Activated B cell treated with CpG ODN at 0.5 μM for 24 hours (primary cell): ENCODE results near the gene DCST1. TPM values are rescaled to one million over a fixed set of nuclear protein-coding genes. Genes with fewer than 3 reads are reported as not detected.

Source experiments
- ATAC-seq: fragments of 200-7000 bp; cut with Tn5 transposase; one replicate; pipeline ENCODE4 v1.10.0; 2021; ENCODE audit warnings: low read depth, mild to moderate bottlenecking, moderate library complexity
- CTCF ChIA-PET: fragments of 350-600 bp; sonication (Branson Sonifier 250); formaldehyde crosslinking; loops from one replicate; lab custom pipeline; 2021; ENCODE audit warnings: antibody characterized with exemption; lab: Charles Lee
- POLR2A ChIA-PET: fragments of 350-600 bp; sonication (Branson Sonifier 250); formaldehyde crosslinking; loops from one replicate; lab custom pipeline; 2021; ENCODE audit warnings: antibody characterized with exemption; lab: Charles Lee
- DNase-seq: peaks from one replicate; pipeline ENCODE4 v3.0.0; 2022
- H3K27ac Mint-ChIP-seq: one replicate; pipeline ENCODE4 v1.8.0; 2020; ENCODE audit warnings: mixed read lengths
- H3K27me3 Mint-ChIP-seq: one replicate; pipeline ENCODE4 v1.8.0; 2021; ENCODE audit warnings: mixed read lengths
- H3K36me3 Mint-ChIP-seq: one replicate; pipeline ENCODE4 v1.8.0; 2021; ENCODE audit warnings: low read depth, mixed read lengths
- H3K4me1 Mint-ChIP-seq: one replicate; pipeline ENCODE4 v1.8.0; 2021; ENCODE audit warnings: mixed read lengths
- H3K4me3 Mint-ChIP-seq: one replicate; pipeline ENCODE4 v1.8.0; 2020; ENCODE audit warnings: mild to moderate bottlenecking, mixed read lengths
- H3K9me3 Mint-ChIP-seq: one replicate; pipeline ENCODE4 v1.8.0; 2020; ENCODE audit warnings: mixed read lengths
- CTCF ChIP-seq: fragments of 200-600 bp; IDR thresholded peaks from one replicate; pipeline ENCODE4 v1.8.0; 2022; ENCODE audit warnings: antibody characterized with exemption, mild to moderate bottlenecking
- intact Hi-C: fragments of 100-400 bp; cut with micrococcal nuclease; formaldehyde crosslinking; loops from one replicate; pipeline ENCODE4 v1.15.1; 2024
- total RNA-seq: library from RNA; stranded (reverse); gene quantifications from 2 replicates; pipeline ENCODE4 v1.2.3, GENCODE V29; 2022

The DCST1 gene
- total RNA-seq, 1 donor from 2014 or later, result not detected

GRCh38 chr1:155042789-155043188, 9.2 kb downstream of the DCST1 start:
- DNase-seq, result no peak
- POLR2A ChIA-PET, result no interaction called here
- no peak for ATAC-seq
- no peak for TF ChIP-seq CTCF
- intact Hi-C loops, result no loop called here
- Mint-ChIP-seq H3K4me3 (no peak overlapping the region), H3K27me3 (peaks cover 8% of the 10 kb centered on the region), H3K36me3 (no peaks in the 10 kb centered on the region), H3K9me3 (no peaks in the 10 kb centered on the region), H3K4me1 (peaks cover 4% of the 10 kb centered on the region), H3K27ac (no peak overlapping the region)
- CTCF ChIA-PET, result interaction anchor here (0.9 to 9.6 kb wide), 2 partner anchors 18 to 42 kb away, joined by 4 to 101 read pairs; partner anchors contain the start of gene EFNA4

GRCh38 chr1:155043301-155043702, 9.7 kb downstream of the DCST1 start:
- H3K36me3 Mint-ChIP-seq, result no peaks in the 10 kb centered on the region
- no peak for ATAC-seq
- intact Hi-C loops, result no loop called here
- no peak for TF ChIP-seq CTCF
- ChIA-PET POLR2A (interaction anchor here (0.6 to 2.3 kb wide), 3 partner anchors 22 to 42 kb away, joined by 3 to 9 read pairs (median 3); no protein-coding TSS in a partner anchor), CTCF (interaction anchor here (1.2 to 9.6 kb wide), 6 partner anchors 11 to 124 kb away, joined by 4 to 101 read pairs (median 12); partner anchors contain the start of gene EFNA4)
- no peaks in the 10 kb centered on the region for H3K9me3 Mint-ChIP-seq
- H3K4me1 Mint-ChIP-seq, result peaks cover 4% of the 10 kb centered on the region
- H3K27ac Mint-ChIP-seq, result no peak overlapping the region
- peaks cover 5% of the 10 kb centered on the region for H3K27me3 Mint-ChIP-seq
- no peak overlapping the region for H3K4me3 Mint-ChIP-seq
- DNase-seq, result no peak

- no peaks in the 10 kb centered on the region for H3K36me3 Mint-ChIP-seq
- POLR2A ChIA-PET, result interaction anchor here (0.6 to 2.3 kb wide), 5 partner anchors 18 to 41 kb away, joined by 3 to 9 read pairs (median 4); partner anchors contain the start of gene EFNA4
Observed at GRCh38 chr1:155043793-155044192, 10.2 kb downstream of the DCST1 start.

GRCh38 chr1:155044365-155044764, 10.7 kb downstream of the DCST1 start:
- ATAC-seq, result no peak
- Mint-ChIP-seq H3K27ac (no peak overlapping the region), H3K9me3 (no peaks in the 10 kb centered on the region), H3K4me3 (no peak overlapping the region), H3K4me1 (peaks cover 4% of the 10 kb centered on the region), H3K36me3 (no peaks in the 10 kb centered on the region), H3K27me3 (no peaks in the 10 kb centered on the region)
- ChIA-PET CTCF (interaction anchor here (0.7 to 9.6 kb wide), 13 partner anchors 10 to 485 kb away, joined by 3 to 101 read pairs (median 6); partner anchors contain the start of gene EFNA4), POLR2A (interaction anchor here (1.2 to 2.3 kb wide), 4 partner anchors 17 to 41 kb away, joined by 3 to 9 read pairs (median 6); partner anchors contain the start of gene EFNA4)
- TF ChIP-seq CTCF, result no peak
- no peak for DNase-seq
- intact Hi-C loops, result no loop called here

More at GRCh38 chr1:155043793-155044192, 10.2 kb downstream of the DCST1 start:
- CTCF ChIA-PET, result interaction anchor here (0.7 to 9.6 kb wide), 11 partner anchors 10 to 124 kb away, joined by 3 to 101 read pairs (median 7); partner anchors contain the start of gene EFNA4
- ATAC-seq (no peak), DNase-seq (no peak)
- no peak overlapping the region for H3K27ac Mint-ChIP-seq
- intact Hi-C loops, result no loop called here
- no peaks in the 10 kb centered on the region for H3K9me3 Mint-ChIP-seq
- H3K4me3 Mint-ChIP-seq, result no peak overlapping the region
- H3K4me1 Mint-ChIP-seq, result peaks cover 4% of the 10 kb centered on the region
- peaks cover 2% of the 10 kb centered on the region for H3K27me3 Mint-ChIP-seq
- no peak for TF ChIP-seq CTCF
